Spleen (tissue), 7 donors: Measurements from ENCODE around the gene WIPI1.

ENCODE experiments used
- CTCF ChIP-seq, 11 experiments: fragments of 200-600 bp in 7 of 11; fragments of 450-650 bp in 4 of 11; sonication (generic) in 4 of 11; IDR thresholded peaks in 8 of 11; conservative IDR thresholded peaks in 3 of 11; 1 replicate in 7 of 11; 2 replicates in 4 of 11; pipeline versions ENCODE4 v1.4.0 to v1.8.0; 2016 to 2021; ENCODE audit warnings: antibody characterized with exemption in 11 of 11, inconsistent platforms in 4 of 11, mild to moderate bottlenecking in 1 of 11
- POLR2A ChIP-seq, 3 donors: fragments of 450-650 bp; IDR thresholded peaks; one replicate each; pipeline ENCODE4 v1.5.1; 2017; ENCODE audit warnings: antibody characterized with exemption in 3 of 3, mild to moderate bottlenecking in 1 of 3
- POLR2AphosphoS5 ChIP-seq, 3 donors: sonication (generic); formaldehyde crosslinking; IDR thresholded peaks; one replicate each; pipeline ENCODE4 v1.5.1; 2017; ENCODE audit warnings: antibody characterized with exemption in 3 of 3
- donor health status: DM: no; HTN: no; CAD: no; lungs with moderate emphysema.
- donor health status: DM: no; HTN: no; CAD: no.
- donor health status: DM: no; HTN: no; CAD: no.

DNA sequence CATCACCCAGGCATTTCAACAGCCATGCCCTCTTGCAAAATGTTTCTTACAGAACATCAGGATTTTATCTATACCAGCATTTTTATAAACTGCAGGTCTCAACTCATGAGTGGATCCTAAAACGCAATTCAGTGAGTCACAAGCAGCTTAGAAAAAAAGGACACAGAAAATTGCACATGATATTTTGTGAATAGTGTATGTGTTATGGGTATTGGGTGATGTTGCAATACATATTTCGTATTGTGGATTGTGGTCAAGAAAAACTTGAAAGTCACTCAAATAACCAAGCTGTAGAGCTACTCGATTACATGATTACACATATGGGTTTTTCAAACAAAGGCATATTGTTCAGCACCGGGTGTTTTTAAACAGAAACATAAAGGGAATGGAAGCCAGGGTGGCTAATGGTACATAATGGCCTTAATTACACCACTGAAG is 1.4 kb downstream of the WIPI1 start:
- TF ChIP-seq CTCF (IDR thresholded peaks at IDR 0.05 in 8 of 11, conservative IDR thresholded peaks at IDR 0.05 in 3 of 11) = no peak
- no peak for TF ChIP-seq POLR2AphosphoS5 (IDR thresholded peaks at IDR 0.05)
- TF ChIP-seq POLR2A (IDR thresholded peaks at IDR 0.05) = no peak
